B cell (primary cell): ENCODE data around the gene GAPT. TPM values are rescaled to one million over a fixed set of nuclear protein-coding genes. Genes with fewer than 3 reads are reported as not detected.

Source experiments
- ATAC-seq: fragments of 200-7000 bp; cut with Tn5 transposase; one replicate; pipeline ENCODE4 v1.10.0; 2021; ENCODE audit warnings: low read depth, mild to moderate bottlenecking, moderate number of reproducible peaks, moderate library complexity
- CTCF ChIA-PET: fragments of 350-600 bp; sonication (Branson Sonifier 250); formaldehyde crosslinking; loops from one replicate; lab custom pipeline; 2021; ENCODE audit warnings: antibody characterized with exemption, inconsistent platforms; lab: Charles Lee
- POLR2A ChIA-PET: fragments of 350-600 bp; sonication (Branson Sonifier 250); formaldehyde crosslinking; loops from one replicate; lab custom pipeline; 2021; ENCODE audit warnings: antibody characterized with exemption; lab: Charles Lee
- DNase-seq: peaks from one replicate; pipeline ENCODE4 v3.0.0; 2013
- H2AFZ ChIP-seq: 2 replicates; pipeline ENCODE4 v1.6.1; 2012; ENCODE audit warnings: mild to moderate bottlenecking, low read depth, low read length; ENCODE audit not compliant: insufficient read depth, poor library complexity, severe bottlenecking
- H3K27ac ChIP-seq, 2 donors: 1 replicate in 1 of 2; 2 replicates in 1 of 2; pipeline ENCODE4 v1.5.1; 2012 to 2013; ENCODE audit warnings: low read length in 2 of 2, mild to moderate bottlenecking in 2 of 2, moderate library complexity in 1 of 2
- H3K27me3 ChIP-seq, 4 experiments: fragments of 200-600 bp in 1 of 4; sonication (generic) in 1 of 4; replicated peaks in 1 of 4; 1 replicate in 2 of 4; 2 replicates in 2 of 4; pipeline versions ENCODE4 v1.6.1 to v1.7.0; 2013 to 2016; ENCODE audit warnings: low read length in 3 of 4, mild to moderate bottlenecking in 2 of 4, mixed read lengths in 1 of 4, moderate library complexity in 1 of 4; ENCODE audit not compliant: insufficient read depth in 4 of 4, control insufficient read depth in 3 of 4; ENCODE audit errors: control extremely low read depth in 1 of 4
- H3K36me3 ChIP-seq, 2 experiments: replicated peaks in 1 of 2; 1 replicate in 1 of 2; 2 replicates in 1 of 2; pipeline versions ENCODE4 v1.6.1 to v1.7.1; 2013; ENCODE audit warnings: low read length in 1 of 2; ENCODE audit not compliant: insufficient read depth in 2 of 2, control insufficient read depth in 1 of 2; ENCODE audit errors: control extremely low read depth in 1 of 2, extremely low read depth in 1 of 2
- H3K4me1 ChIP-seq, 2 donors: fragments of 200-600 bp in 1 of 2; sonication (generic) in 1 of 2; 1 replicate in 1 of 2; 2 replicates in 1 of 2; pipeline versions ENCODE4 v1.5.1 to v1.6.1; 2013 to 2017; ENCODE audit warnings: low read length in 2 of 2; ENCODE audit not compliant: control insufficient read depth in 2 of 2, insufficient read depth in 2 of 2
- H3K4me2 ChIP-seq: replicated peaks from 2 replicates; pipeline ENCODE3; 2012; ENCODE audit warnings: mild to moderate bottlenecking, low read depth, low read length; ENCODE audit not compliant: poor library complexity, severe bottlenecking
- H3K4me3 ChIP-seq, 5 experiments: fragments of 200-600 bp in 1 of 5; sonication (generic) in 1 of 5; 1 replicate in 3 of 5; 2 replicates in 2 of 5; pipeline versions ENCODE4 v1.5.1 to v1.7.0; 2011 to 2016; ENCODE audit warnings: low read length in 4 of 5, mild to moderate bottlenecking in 4 of 5, low read depth in 2 of 5, control low read depth in 1 of 5, moderate library complexity in 1 of 5; ENCODE audit not compliant: insufficient read depth in 1 of 5; ENCODE audit errors: control extremely low read depth in 1 of 5, extremely low read depth in 1 of 5
- H3K79me2 ChIP-seq: fragments of 200-600 bp; sonication (generic); one replicate; pipeline ENCODE4 v1.6.0; 2016; ENCODE audit warnings: low read length; ENCODE audit not compliant: control insufficient read depth, insufficient read depth
- H3K9ac ChIP-seq: fragments of 200-600 bp; sonication (generic); 2 replicates; pipeline ENCODE4 v1.6.1; 2017; ENCODE audit warnings: mild to moderate bottlenecking, low read length, moderate library complexity
- H3K9me3 ChIP-seq, 3 donors: one replicate each; pipeline versions ENCODE4 v1.6.1 to v1.7.1; 2013; ENCODE audit warnings: low read length in 2 of 3; ENCODE audit not compliant: control insufficient read depth in 2 of 3, insufficient read depth in 1 of 3; ENCODE audit errors: control extremely low read depth in 1 of 3
- H4K20me1 ChIP-seq: 2 replicates; pipeline ENCODE4 v1.6.0; 2012; ENCODE audit warnings: mild to moderate bottlenecking, low read length; ENCODE audit not compliant: insufficient read depth, control insufficient read depth, poor library complexity, severe bottlenecking
- H3K27ac Mint-ChIP-seq: one replicate; pipeline ENCODE4 v1.8.0; 2021; ENCODE audit warnings: mixed read lengths
- H3K27me3 Mint-ChIP-seq: one replicate; pipeline ENCODE4 v1.8.0; 2021; ENCODE audit warnings: mixed read lengths
- H3K4me1 Mint-ChIP-seq: one replicate; pipeline ENCODE4 v1.8.0; 2021; ENCODE audit warnings: mixed read lengths
- H3K4me3 Mint-ChIP-seq: one replicate; pipeline ENCODE4 v1.8.0; 2021; ENCODE audit warnings: mixed read lengths
- H3K9me3 Mint-ChIP-seq: one replicate; pipeline ENCODE4 v1.8.0; 2022; ENCODE audit warnings: mixed read lengths; ENCODE audit not compliant: insufficient read depth
- CTCF ChIP-seq: fragments of 200-600 bp; IDR thresholded peaks from one replicate; pipeline ENCODE4 v1.8.0; 2022; ENCODE audit warnings: antibody characterized with exemption, mild to moderate bottlenecking
- EZH2 ChIP-seq: IDR thresholded peaks from 2 replicates; pipeline ENCODE4 v1.6.1; 2012; ENCODE audit warnings: borderline replicate concordance, low read depth, mild to moderate bottlenecking, moderate library complexity, low read length; ENCODE audit not compliant: insufficient read depth, poor library complexity, severe bottlenecking
- WGBS: methylation state at CpG from one replicate; pipeline ENCODE4 v1.1.5; 2013; ENCODE audit warnings: missing lambda C conversion rate; ENCODE audit not compliant: insufficient coverage; 5-methylcytosine and 5-hydroxymethylcytosine counted together
- intact Hi-C: fragments of 100-400 bp; cut with micrococcal nuclease; formaldehyde crosslinking; loops from one replicate; pipeline ENCODE4 v1.10.0; 2022
- polyA plus RNA-seq: library from polyadenylated mRNA; depleted of rRNA; stranded (reverse); fragments of >200 nt; gene quantifications from 2 replicates; pipeline ENCODE4 v1.2.3, GENCODE V29; 2012
- total RNA-seq, 2 donors: library from RNA; stranded (reverse); fragments of 120-200 nt in 1 of 2; gene quantifications; 1 replicate in 1 of 2; 2 replicates in 1 of 2; pipeline versions ENCODE4 v1.2.3 to v1.2.4, GENCODE V29; 2013 to 2022

GAPT gene
- total and polyA plus RNA-seq, 2 donors (not counting 1 experiment from before 2014, with no cell fraction given) = 51.3 to 69.0 TPM

- intact Hi-C loops = loop anchor here (1.0 to 5.0 kb wide), 2 partner anchors 15 to 41 kb away; partner anchors contain the start of gene GAPT
- peak overlapping the region; percentile 81 for H3K27ac Mint-ChIP-seq
Observed at GRCh38 chr5:58505971-58506640, 14.9 kb downstream of the GAPT start.

More at GRCh38 chr5:58505971-58506640, 14.9 kb downstream of the GAPT start:
- Histone ChIP-seq H4K20me1 (no peaks in the 10 kb centered on the region), H3K36me3 (peaks cover 2 to 4% of the 10 kb centered on the region in 2 experiments), H2AFZ (no peak overlapping the region), H3K9me3 (peaks cover 0 to 9% (median 3%) of the 10 kb centered on the region in 3 donors), H3K79me2 (peaks cover 22% of the 10 kb centered on the region), H3K4me1 (peaks cover 62 to 63% of the 10 kb centered on the region in 2 donors), H3K9ac (peak overlapping the region; percentile 44), H3K27me3 (no peaks in the 10 kb centered on the region), H3K4me2 (peak overlapping the region; percentile 70), H3K27ac (peak overlapping the region; percentile 47 to 61), H3K4me3 (peak overlapping the region in 4 of 5 experiments; percentile 12 to 57 (median 18))
- no peak for TF ChIP-seq CTCF
- no peak for TF ChIP-seq EZH2
- peak; percentile 92 for ATAC-seq
- ChIA-PET CTCF (interaction anchor here (0.7 to 3.2 kb wide), 8 partner anchors 10 to 381 kb away, joined by 3 to 20 read pairs (median 4); partner anchors contain the start of genes GAPT and PLK2), POLR2A (interaction anchor here (0.7 to 1.4 kb wide), 2 partner anchors 14 to 21 kb away, joined by 4 to 6 read pairs; partner anchors contain the start of gene GAPT)
- no CpG with 5 or more reads among the region's 2 CpGs for WGBS
- peak; percentile 55 for DNase-seq
- H3K4me1 Mint-ChIP-seq = peaks cover 76% of the 10 kb centered on the region
- peaks cover 2% of the 10 kb centered on the region for H3K9me3 Mint-ChIP-seq
- no peaks in the 10 kb centered on the region for H3K27me3 Mint-ChIP-seq
- peak overlapping the region; percentile 64 for H3K4me3 Mint-ChIP-seq
